Stimulated activated naive B cell treated with anti-CD40 and anti-IgM and Interleukin-4, amounts not matched to agents 10 μg/mL and 1 μg/mL and 100 μg/mL, for 72 hours (primary cell): Measurements from ENCODE around the gene GAD2.
A peak's percentile ranks its signal among the peaks of the same experiment; 100 is the strongest.

ENCODE experiments used
- ATAC-seq, 2 donors: fragments of 150-1000 bp; cut with Tn5 transposase; replicated peaks; 2 replicates each; pipeline ENCODE4 v1.10.0; 2021; ENCODE audit warnings: moderate library complexity in 1 of 2
- DNase-seq: peaks from one replicate; pipeline ENCODE4 v3.0.0; 2021
- H3K27ac Mint-ChIP-seq: one replicate; pipeline ENCODE4 v1.8.0; 2022; ENCODE audit warnings: mild to moderate bottlenecking, mixed read lengths
- H3K27me3 Mint-ChIP-seq, 2 donors: one replicate each; pipeline ENCODE4 v1.8.0; 2022; ENCODE audit warnings: mixed read lengths in 2 of 2
- H3K36me3 Mint-ChIP-seq, 2 donors: one replicate each; pipeline ENCODE4 v1.8.0; 2022; ENCODE audit warnings: mixed read lengths in 2 of 2, mild to moderate bottlenecking in 1 of 2
- H3K4me1 Mint-ChIP-seq, 2 donors: one replicate each; pipeline ENCODE4 v1.8.0; 2022; ENCODE audit warnings: mixed read lengths in 2 of 2, mild to moderate bottlenecking in 1 of 2
- H3K4me3 Mint-ChIP-seq, 2 donors: one replicate each; pipeline ENCODE4 v1.8.0; 2022; ENCODE audit warnings: mild to moderate bottlenecking in 2 of 2, mixed read lengths in 2 of 2, moderate library complexity in 1 of 2
- H3K9me3 Mint-ChIP-seq, 2 donors: one replicate each; pipeline ENCODE4 v1.8.0; 2022; ENCODE audit warnings: mixed read lengths in 2 of 2, mild to moderate bottlenecking in 1 of 2

Gene GAD2

DNA sequence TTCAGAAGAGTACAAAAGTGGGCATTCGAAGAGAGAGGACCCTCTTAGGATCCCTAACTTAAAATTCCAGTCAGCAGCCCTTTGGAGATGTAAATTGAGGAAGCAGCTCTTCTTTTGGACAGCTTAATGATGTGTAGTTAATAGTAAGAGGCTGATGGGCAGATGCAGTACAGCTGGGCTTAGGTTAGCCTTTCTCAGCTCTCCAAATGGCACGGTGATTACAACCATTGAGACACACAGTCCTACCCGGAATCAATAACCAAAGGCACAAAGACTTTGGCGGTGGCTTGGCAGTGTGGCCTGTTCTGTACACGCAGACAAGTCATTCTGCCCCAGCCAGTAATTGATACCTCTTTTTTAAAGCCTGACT, 26.8 kb downstream of the GAD2 start:
- no peak for ATAC-seq
- no peak for DNase-seq
- no peak overlapping the region for H3K27ac Mint-ChIP-seq
- H3K27me3 Mint-ChIP-seq: peaks cover 25 to 44% of the 10 kb centered on the region in 2 donors
- no peaks in the 10 kb centered on the region for H3K4me1 Mint-ChIP-seq
- no peak overlapping the region for H3K4me3 Mint-ChIP-seq
- no peaks in the 10 kb centered on the region for H3K9me3 Mint-ChIP-seq
- H3K36me3 Mint-ChIP-seq: no peaks in the 10 kb centered on the region

DNA sequence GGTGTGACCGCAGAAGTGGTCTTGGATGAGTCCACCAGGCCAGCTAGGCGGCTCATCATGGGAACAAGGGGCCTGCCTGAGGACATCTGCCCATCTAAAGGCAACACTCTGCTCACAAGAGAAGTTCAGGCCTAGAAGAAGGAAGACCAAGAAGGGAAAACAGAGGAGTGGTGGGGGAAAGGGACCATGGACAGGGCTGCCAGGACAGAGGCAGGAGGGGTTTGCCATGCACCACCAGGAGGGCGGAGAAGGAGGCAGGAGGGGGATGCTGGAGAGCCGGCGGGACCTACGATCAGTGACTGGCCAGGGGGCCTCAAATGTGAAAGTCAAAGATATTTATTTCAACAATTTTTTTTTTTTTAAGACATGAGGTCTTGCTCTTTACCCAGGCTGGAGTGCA, 33.1 kb downstream of the GAD2 start:
- Mint-ChIP-seq H3K27ac (no peak overlapping the region), H3K9me3 (no peaks in the 10 kb centered on the region), H3K27me3 (peaks cover 14% of the 10 kb centered on the region in 2 donors), H3K36me3 (no peaks in the 10 kb centered on the region), H3K4me1 (no peaks in the 10 kb centered on the region), H3K4me3 (no peak overlapping the region)
- no peak for ATAC-seq
- no peak for DNase-seq

DNA sequence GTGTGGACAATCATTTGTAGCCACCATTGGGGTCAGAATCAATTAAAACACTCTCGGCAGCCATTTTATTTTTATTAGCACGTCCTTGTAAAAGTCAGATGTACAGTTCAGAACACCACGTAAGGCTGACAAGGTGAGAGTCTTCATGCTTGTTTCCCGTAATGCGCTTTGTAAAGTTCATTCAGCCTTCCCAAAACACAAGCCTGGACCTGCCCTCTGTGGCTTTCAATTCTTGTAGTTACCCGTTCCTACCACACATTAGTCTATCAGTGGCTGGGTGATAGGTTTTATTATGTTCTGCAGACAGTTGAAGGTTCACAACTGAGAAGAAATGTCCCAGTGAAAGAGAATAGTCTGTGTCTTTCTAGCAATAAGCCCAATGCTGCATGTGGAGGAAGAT, 35.4 kb downstream of the GAD2 start:
- no peaks in the 10 kb centered on the region for H3K36me3 Mint-ChIP-seq

GRCh38 chr10:26254616-26255015, 38.0 kb downstream of the GAD2 start:
- Mint-ChIP-seq H3K4me3 (no peak overlapping the region), H3K4me1 (no peaks in the 10 kb centered on the region), H3K27me3 (peaks cover 20 to 23% of the 10 kb centered on the region in 2 donors), H3K27ac (no peak overlapping the region), H3K9me3 (no peaks in the 10 kb centered on the region), H3K36me3 (no peaks in the 10 kb centered on the region)
- no peak for ATAC-seq
- DNase-seq: no peak

More for the DNA sequence above, 35.4 kb downstream of the GAD2 start:
- no peak overlapping the region for H3K4me3 Mint-ChIP-seq
- DNase-seq: no peak
- no peak for ATAC-seq
- H3K9me3 Mint-ChIP-seq: no peaks in the 10 kb centered on the region
- no peaks in the 10 kb centered on the region for H3K4me1 Mint-ChIP-seq
- peaks cover 20 to 21% of the 10 kb centered on the region in 2 donors for H3K27me3 Mint-ChIP-seq
- no peak overlapping the region for H3K27ac Mint-ChIP-seq

- H3K4me1 Mint-ChIP-seq: no peaks in the 10 kb centered on the region
- H3K9me3 Mint-ChIP-seq: no peaks in the 10 kb centered on the region
- ATAC-seq (no peak), DNase-seq (no peak)
- H3K27me3 Mint-ChIP-seq: peaks cover 20 to 27% of the 10 kb centered on the region in 2 donors
- no peak overlapping the region for H3K27ac Mint-ChIP-seq
- H3K4me3 Mint-ChIP-seq: no peak overlapping the region
- no peaks in the 10 kb centered on the region for H3K36me3 Mint-ChIP-seq
Observed at GRCh38 chr10:26259341-26259740, 42.8 kb downstream of the GAD2 start.

DNA sequence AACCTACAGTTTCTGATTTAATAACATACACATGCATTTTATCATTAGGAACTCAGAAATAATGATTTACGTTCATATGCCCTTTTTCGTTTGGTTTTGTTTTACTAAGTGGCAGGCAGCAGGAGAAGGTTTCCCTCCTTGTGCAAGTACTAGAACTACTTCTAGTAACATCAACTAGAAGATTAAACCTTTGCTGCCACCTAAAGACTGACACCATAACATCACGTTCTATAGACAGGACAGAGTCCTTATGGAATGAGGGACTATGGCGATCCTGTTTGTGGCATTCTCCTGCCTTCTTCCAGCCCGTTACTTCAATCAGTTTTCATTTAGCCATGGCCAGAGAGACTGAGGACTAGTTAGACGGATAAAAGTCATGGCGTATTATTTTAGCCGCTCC, 53.2 kb downstream of the GAD2 start:
- no peak for DNase-seq

DNA sequence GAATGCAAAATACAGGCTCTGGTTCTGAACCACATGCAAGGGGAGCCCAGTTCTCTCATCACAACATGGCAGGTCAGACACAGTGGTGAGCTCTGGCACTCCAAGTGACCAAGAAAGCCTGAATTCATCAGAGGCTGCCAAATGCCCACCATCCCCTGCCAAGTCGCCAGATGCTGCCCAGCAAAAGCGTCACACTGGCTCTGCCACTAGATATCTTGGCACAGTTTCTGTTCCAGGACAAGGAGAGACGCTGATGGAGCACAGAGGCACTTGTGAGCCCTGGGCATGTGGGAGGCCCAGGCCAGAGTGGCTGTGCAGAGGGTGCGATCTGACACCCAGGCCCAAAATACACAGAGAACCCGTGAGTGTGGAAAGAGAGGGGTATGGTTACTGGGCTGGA, 57.8 kb downstream of the GAD2 start:
- H3K4me1 Mint-ChIP-seq: peaks cover 0 to 1% of the 10 kb centered on the region in 2 donors
- no peaks in the 10 kb centered on the region for H3K36me3 Mint-ChIP-seq

More for the DNA sequence above, 53.2 kb downstream of the GAD2 start:
- H3K4me1 Mint-ChIP-seq: peaks cover 0 to 1% of the 10 kb centered on the region in 2 donors
- no peak overlapping the region for H3K27ac Mint-ChIP-seq
- H3K4me3 Mint-ChIP-seq: no peak overlapping the region
- peak in 1 of 2 donors; percentile 65 for ATAC-seq
- no peaks in the 10 kb centered on the region for H3K36me3 Mint-ChIP-seq
- H3K9me3 Mint-ChIP-seq: no peaks in the 10 kb centered on the region
- peaks cover 12 to 18% of the 10 kb centered on the region in 2 donors for H3K27me3 Mint-ChIP-seq

GRCh38 chr10:26278295-26278694, 61.7 kb downstream of the GAD2 start:
- no peak overlapping the region for H3K4me3 Mint-ChIP-seq
- H3K4me1 Mint-ChIP-seq: no peaks in the 10 kb centered on the region
- ATAC-seq (peak in 1 of 2 donors; percentile 45), DNase-seq (no peak)
- H3K27me3 Mint-ChIP-seq: peaks cover 19 to 23% of the 10 kb centered on the region in 2 donors
- H3K9me3 Mint-ChIP-seq: no peaks in the 10 kb centered on the region
- H3K27ac Mint-ChIP-seq: no peak overlapping the region
- no peaks in the 10 kb centered on the region for H3K36me3 Mint-ChIP-seq

More for the DNA sequence above, 57.8 kb downstream of the GAD2 start:
- H3K27ac Mint-ChIP-seq: no peak overlapping the region
- ATAC-seq (no peak), DNase-seq (no peak)
- H3K4me3 Mint-ChIP-seq: no peak overlapping the region
- no peaks in the 10 kb centered on the region for H3K9me3 Mint-ChIP-seq
- peaks cover 27 to 34% of the 10 kb centered on the region in 2 donors for H3K27me3 Mint-ChIP-seq

DNA sequence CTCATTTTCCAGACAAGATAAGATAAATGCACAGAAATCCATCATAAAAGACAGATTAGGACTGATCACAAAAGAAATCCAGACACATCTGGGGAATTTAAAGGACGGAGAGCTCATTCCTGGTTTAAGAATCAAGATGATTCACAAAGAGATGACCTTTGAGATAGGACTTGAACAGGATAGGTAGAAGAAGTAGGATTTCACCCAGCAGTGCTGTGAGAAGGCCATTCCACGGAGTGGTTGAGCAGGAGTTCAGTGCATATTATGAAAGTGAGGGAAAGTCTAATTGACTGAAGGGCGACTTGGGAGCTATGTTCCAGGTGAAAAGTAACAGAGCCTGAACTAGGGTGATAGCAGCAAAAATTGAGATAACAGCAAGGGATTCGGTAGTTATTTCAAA, 73.7 kb downstream of the GAD2 start:
- Mint-ChIP-seq H3K9me3 (no peaks in the 10 kb centered on the region), H3K4me1 (no peaks in the 10 kb centered on the region), H3K27me3 (peaks cover 28 to 47% of the 10 kb centered on the region in 2 donors), H3K27ac (no peak overlapping the region), H3K36me3 (no peaks in the 10 kb centered on the region), H3K4me3 (no peak overlapping the region)
- DNase-seq (no peak), ATAC-seq (no peak)

DNA sequence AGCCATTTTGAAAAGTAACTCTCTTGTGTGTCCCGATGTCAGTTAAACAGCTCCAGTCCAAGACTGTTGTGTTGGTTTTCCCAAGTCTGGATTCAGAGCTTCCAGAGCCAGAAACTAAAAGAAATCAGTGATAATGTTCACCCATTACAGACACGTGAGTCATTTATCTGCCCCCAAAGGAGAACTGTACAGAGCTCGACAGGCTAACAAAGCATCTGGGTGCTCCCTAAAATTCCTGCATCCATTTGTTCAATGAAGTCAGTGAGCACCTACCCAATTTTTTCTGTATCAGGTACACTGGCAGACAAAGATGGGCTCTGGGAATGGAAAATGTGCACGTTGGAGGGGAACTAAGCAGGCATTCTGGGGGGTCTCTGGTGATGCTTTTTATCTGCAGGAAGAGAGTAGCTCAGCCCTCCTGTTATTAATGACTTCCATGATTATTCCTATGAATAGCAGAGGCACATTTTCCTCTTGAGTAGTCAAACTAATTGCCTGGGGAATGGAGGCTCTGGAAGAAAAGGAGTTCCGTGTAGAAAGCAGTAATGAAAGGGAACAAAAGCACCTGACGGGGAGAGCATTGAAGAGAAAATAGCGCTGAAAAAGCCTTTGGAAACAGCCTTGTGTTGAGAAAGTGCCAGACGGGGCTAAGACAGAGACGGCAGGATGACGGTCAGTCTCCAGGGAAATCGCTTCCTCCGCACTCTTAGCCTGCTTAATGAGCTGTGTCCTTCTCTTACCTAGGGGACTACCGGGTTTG, 75.3 kb downstream of the GAD2 start:
- DNase-seq: no peak
- no peaks in the 10 kb centered on the region for H3K4me1 Mint-ChIP-seq
- H3K9me3 Mint-ChIP-seq: no peaks in the 10 kb centered on the region
- no peak overlapping the region for H3K4me3 Mint-ChIP-seq
- ATAC-seq: no peak
- no peaks in the 10 kb centered on the region for H3K36me3 Mint-ChIP-seq
- H3K27me3 Mint-ChIP-seq: peaks cover 34 to 47% of the 10 kb centered on the region in 2 donors
- H3K27ac Mint-ChIP-seq: no peak overlapping the region

DNA sequence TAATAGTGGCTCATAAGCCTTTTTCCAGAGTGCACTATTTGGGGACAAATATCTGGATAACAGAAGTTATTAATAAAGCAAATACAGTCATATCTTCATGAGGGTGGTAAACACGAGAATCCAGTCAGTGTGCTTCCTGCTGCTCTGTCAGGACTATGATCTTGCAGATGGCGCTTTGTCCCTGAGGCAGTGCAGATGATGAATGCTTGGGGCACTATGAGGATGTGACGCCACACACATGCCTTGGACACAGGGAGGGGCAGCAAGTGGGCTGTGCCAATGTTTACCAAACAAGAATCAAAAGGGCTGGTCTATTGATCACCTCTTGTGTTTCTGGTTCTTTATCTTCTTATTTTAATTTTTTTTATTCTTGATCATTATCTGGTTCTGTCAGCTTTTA, 79.8 kb downstream of the GAD2 start:
- H3K4me3 Mint-ChIP-seq: no peak overlapping the region
- ATAC-seq (no peak), DNase-seq (no peak)
- no peaks in the 10 kb centered on the region for H3K4me1 Mint-ChIP-seq
- H3K36me3 Mint-ChIP-seq: no peaks in the 10 kb centered on the region
- H3K9me3 Mint-ChIP-seq: no peaks in the 10 kb centered on the region
- H3K27ac Mint-ChIP-seq: no peak overlapping the region
- peaks cover 28 to 36% of the 10 kb centered on the region in 2 donors for H3K27me3 Mint-ChIP-seq

- Mint-ChIP-seq H3K27me3 (peaks cover 9 to 15% of the 10 kb centered on the region in 2 donors), H3K36me3 (no peaks in the 10 kb centered on the region), H3K4me3 (no peak overlapping the region), H3K4me1 (no peaks in the 10 kb centered on the region), H3K27ac (no peak overlapping the region), H3K9me3 (no peaks in the 10 kb centered on the region)
- ATAC-seq (no peak), DNase-seq (no peak)
Observed at GRCh38 chr10:26300001-26300400, 83.4 kb downstream of the GAD2 start.

GRCh38 chr10:26303366-26303765, 86.8 kb downstream of the GAD2 start:
- H3K36me3 Mint-ChIP-seq: no peaks in the 10 kb centered on the region
- H3K4me3 Mint-ChIP-seq: no peak overlapping the region
- H3K9me3 Mint-ChIP-seq: no peaks in the 10 kb centered on the region
- H3K27ac Mint-ChIP-seq: no peak overlapping the region
- no peak for ATAC-seq
- no peak for DNase-seq
- peaks cover 18 to 19% of the 10 kb centered on the region in 2 donors for H3K27me3 Mint-ChIP-seq
- no peaks in the 10 kb centered on the region for H3K4me1 Mint-ChIP-seq

GRCh38 chr10:26310361-26310760, 93.8 kb downstream of the GAD2 start:
- peak; percentile 4 for DNase-seq
- Mint-ChIP-seq H3K4me3 (no peak overlapping the region), H3K27me3 (peaks cover 30 to 36% of the 10 kb centered on the region in 2 donors), H3K9me3 (no peaks in the 10 kb centered on the region), H3K27ac (peak overlapping the region; percentile 2), H3K4me1 (peaks cover 5 to 7% of the 10 kb centered on the region in 2 donors), H3K36me3 (no peaks in the 10 kb centered on the region)
- peak; percentile 84 for ATAC-seq

DNA sequence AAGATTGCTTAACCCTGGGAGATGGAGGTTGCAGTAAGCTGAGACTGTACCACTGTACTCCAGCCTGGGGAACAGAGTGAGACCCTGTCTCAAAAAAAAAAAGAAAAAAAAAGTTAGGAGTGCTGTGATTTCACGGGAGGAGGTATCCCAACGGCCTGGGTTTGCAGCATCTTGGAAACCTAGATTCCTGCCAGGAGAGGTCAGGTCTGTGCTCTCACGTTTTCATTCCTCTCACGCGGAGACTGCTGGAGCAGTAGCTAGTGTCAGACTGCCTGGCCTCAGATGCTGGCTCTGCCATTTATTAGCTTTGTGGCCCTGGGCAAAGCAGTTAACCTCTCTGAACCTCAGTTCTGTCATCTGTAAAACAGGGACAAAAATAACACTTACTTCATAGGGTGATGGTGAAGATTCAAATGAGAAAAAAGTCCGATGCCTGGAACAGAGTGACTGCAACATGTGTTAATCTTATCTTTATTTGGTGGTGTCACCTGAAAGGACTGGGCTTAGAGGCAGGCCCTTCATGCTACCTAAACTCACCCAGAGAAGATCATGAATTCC, 94.9 kb downstream of the GAD2 start:
- Mint-ChIP-seq H3K4me3 (no peak overlapping the region), H3K36me3 (no peaks in the 10 kb centered on the region), H3K27ac (no peak overlapping the region), H3K4me1 (peaks cover 5 to 7% of the 10 kb centered on the region in 2 donors), H3K27me3 (peaks cover 29 to 30% of the 10 kb centered on the region in 2 donors), H3K9me3 (no peaks in the 10 kb centered on the region)
- no peak for ATAC-seq
- no peak for DNase-seq
